ENCODE results near the gene TCF7L2.

TCF7L2 gene

DNA sequence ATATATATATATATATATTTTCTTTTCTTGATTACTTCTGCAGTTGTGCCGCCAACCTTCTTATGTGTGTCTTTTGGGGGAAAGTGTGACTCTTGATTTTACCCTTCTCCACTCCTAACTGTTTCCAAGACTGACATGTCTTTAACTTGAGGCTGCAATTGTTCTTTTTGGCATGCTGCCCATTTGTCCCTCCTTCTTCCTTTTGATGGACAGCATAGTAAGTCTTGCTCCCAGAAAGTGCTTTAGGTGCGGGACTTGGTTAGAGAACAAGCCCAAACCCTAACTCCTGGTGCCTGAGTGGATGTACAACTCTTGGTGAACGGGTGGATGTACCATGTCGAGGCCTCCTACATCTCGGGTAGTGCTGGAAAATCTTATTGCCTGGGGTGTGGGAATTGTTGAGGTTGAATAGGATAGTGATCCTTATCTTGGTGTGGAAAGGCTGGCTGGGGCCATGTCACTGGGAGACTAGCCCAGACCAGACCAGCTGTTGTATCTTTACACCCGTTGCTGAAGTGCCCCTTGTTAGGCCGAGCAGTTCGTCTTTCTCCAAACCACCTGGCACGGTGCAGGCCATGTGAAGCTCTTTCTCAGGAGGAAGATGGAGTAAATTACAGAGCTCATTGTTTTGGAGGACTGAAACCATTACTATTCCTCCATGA is 16.3 kb downstream of the TCF7L2 start:
- no peak for DNase-seq
- peaks cover 66% of the 10 kb centered on the region for H3K27me3 Mint-ChIP-seq
- no peak overlapping the region for H3K4me3 Mint-ChIP-seq
- H3K9me3 Mint-ChIP-seq: no peaks in the 10 kb centered on the region
- no peaks in the 10 kb centered on the region for H3K4me1 Mint-ChIP-seq (ENCODE audit: low read depth)
- no peak overlapping the region for H3K27ac Mint-ChIP-seq
- H3K36me3 Mint-ChIP-seq (ENCODE audit: low read depth): no peaks in the 10 kb centered on the region

- H3K9me3 Mint-ChIP-seq: no peaks in the 10 kb centered on the region
Observed at GRCh38 chr10:112967200-112967599, 17.2 kb downstream of the TCF7L2 start.

GRCh38 chr10:112969131-112969530 is 19.1 kb downstream of the TCF7L2 start:
- Mint-ChIP-seq H3K4me3 (no peak overlapping the region), H3K27ac (no peak overlapping the region), H3K9me3 (no peaks in the 10 kb centered on the region), H3K36me3 (ENCODE audit: low read depth) (no peaks in the 10 kb centered on the region), H3K27me3 (peaks cover 69% of the 10 kb centered on the region), H3K4me1 (ENCODE audit: low read depth) (no peaks in the 10 kb centered on the region)
- DNase-seq: no peak

More at GRCh38 chr10:112967200-112967599, 17.2 kb downstream of the TCF7L2 start:
- no peaks in the 10 kb centered on the region for H3K4me1 Mint-ChIP-seq (ENCODE audit: low read depth)
- H3K27ac Mint-ChIP-seq: no peak overlapping the region
- no peak for DNase-seq
- H3K27me3 Mint-ChIP-seq: peaks cover 65% of the 10 kb centered on the region
- H3K4me3 Mint-ChIP-seq: no peak overlapping the region
- no peaks in the 10 kb centered on the region for H3K36me3 Mint-ChIP-seq (ENCODE audit: low read depth)

- Mint-ChIP-seq H3K36me3 (ENCODE audit: low read depth) (no peaks in the 10 kb centered on the region), H3K27ac (no peak overlapping the region), H3K4me1 (ENCODE audit: low read depth) (no peaks in the 10 kb centered on the region), H3K9me3 (no peaks in the 10 kb centered on the region), H3K4me3 (no peak overlapping the region), H3K27me3 (peaks cover 65% of the 10 kb centered on the region)
- no peak for DNase-seq
Observed at GRCh38 chr10:112969542-112969941, 19.5 kb downstream of the TCF7L2 start.

GRCh38 chr10:112970021-112970420 is 20.0 kb downstream of the TCF7L2 start:
- Mint-ChIP-seq H3K4me1 (ENCODE audit: low read depth) (no peaks in the 10 kb centered on the region), H3K27ac (no peak overlapping the region), H3K27me3 (peaks cover 64% of the 10 kb centered on the region), H3K9me3 (no peaks in the 10 kb centered on the region), H3K36me3 (ENCODE audit: low read depth) (no peaks in the 10 kb centered on the region), H3K4me3 (no peak overlapping the region)
- no peak for DNase-seq

DNA sequence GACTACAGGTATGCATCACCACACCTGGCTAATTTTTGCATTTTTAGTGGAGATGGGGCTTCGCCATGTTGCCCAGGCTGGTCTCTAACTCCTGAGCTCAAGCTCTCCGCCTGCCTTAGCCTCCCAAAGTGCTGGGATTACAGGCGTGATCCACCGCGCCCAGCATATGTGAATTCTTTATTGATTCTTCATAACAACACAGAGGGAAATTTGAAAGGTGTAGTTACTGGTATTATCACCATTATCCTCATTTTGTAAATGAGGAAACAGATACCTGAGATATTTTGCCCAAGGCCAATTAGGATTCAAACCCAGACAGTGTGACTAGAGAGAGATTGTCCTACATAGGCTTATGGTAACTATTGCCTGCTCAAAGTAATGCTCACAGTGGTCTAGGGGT is 22.6 kb downstream of the TCF7L2 start:
- Mint-ChIP-seq H3K4me3 (no peak overlapping the region), H3K27me3 (peaks cover 71% of the 10 kb centered on the region), H3K4me1 (ENCODE audit: low read depth) (no peaks in the 10 kb centered on the region), H3K36me3 (ENCODE audit: low read depth) (no peaks in the 10 kb centered on the region), H3K9me3 (no peaks in the 10 kb centered on the region), H3K27ac (no peak overlapping the region)
- DNase-seq: no peak

DNA sequence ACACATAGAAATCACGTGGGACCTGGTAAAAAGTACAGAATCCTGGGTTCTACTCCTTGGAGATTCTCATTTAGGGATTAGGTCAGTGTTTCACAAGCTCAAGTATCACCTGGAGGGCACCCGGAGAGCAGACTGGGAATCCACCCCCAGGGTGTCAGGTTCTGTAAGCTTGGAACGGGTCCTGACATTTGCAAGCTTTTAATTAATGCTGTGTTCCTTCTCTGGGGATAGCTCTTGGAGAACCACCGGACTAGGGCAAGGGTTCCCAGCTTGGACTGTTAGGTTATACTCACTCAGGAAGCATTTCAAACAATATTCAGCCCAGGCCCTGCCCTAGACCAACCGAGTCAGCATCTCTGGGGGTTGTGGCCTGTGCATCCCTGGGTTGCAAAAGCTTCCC is 23.0 kb downstream of the TCF7L2 start:
- H3K4me1 Mint-ChIP-seq (ENCODE audit: low read depth): no peaks in the 10 kb centered on the region
- no peak overlapping the region for H3K27ac Mint-ChIP-seq
- DNase-seq: no peak
- peaks cover 76% of the 10 kb centered on the region for H3K27me3 Mint-ChIP-seq
- H3K4me3 Mint-ChIP-seq: no peak overlapping the region
- H3K9me3 Mint-ChIP-seq: no peaks in the 10 kb centered on the region
- H3K36me3 Mint-ChIP-seq (ENCODE audit: low read depth): no peaks in the 10 kb centered on the region

DNA sequence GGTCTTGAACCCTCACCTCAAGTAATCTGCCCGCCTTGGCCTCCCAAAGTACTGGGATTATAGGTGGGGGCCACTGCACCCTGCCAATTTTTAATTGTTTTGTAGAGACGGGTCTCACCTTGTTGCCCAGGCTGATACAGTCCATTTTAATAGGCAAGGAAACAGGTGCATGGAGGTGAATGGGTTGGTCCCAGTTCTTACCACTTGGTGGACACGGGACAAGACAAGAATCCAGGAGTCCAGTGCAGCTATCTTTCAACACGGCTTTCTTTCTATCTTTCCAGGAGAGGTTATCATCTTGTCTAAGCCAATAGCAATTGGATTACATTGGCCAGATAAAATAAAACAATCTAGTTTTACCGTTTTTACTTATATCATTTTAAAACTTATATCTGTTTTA is 23.8 kb downstream of the TCF7L2 start:
- Mint-ChIP-seq H3K27ac (no peak overlapping the region), H3K27me3 (peaks cover 80% of the 10 kb centered on the region), H3K36me3 (ENCODE audit: low read depth) (no peaks in the 10 kb centered on the region), H3K9me3 (no peaks in the 10 kb centered on the region), H3K4me1 (ENCODE audit: low read depth) (no peaks in the 10 kb centered on the region), H3K4me3 (no peak overlapping the region)
- DNase-seq: peak; percentile 7

DNA sequence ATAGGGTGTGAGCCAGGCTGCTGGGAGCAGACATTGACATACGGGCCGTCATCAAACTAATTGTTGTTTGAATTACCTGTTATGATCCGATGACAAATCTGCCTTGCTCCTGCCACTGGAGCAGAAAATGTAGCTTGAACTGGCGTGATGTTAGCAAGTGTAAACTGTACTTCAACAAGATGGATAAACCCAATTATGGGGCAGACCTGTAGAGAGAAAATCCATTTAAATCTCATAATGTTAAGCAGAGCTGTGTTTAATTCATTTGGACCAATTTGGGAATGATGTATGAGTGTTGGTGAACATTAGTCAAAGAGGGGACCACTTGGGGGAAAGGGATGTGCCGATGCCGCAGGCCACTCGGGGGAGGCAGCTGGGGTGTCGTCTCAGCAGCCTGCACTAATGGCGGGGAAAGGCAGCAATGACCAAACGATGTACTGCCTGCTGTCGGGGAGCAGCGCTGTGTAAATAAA is 27.4 kb downstream of the TCF7L2 start:
- Mint-ChIP-seq H3K27ac (no peak overlapping the region), H3K4me3 (no peak overlapping the region), H3K9me3 (no peaks in the 10 kb centered on the region), H3K36me3 (ENCODE audit: low read depth) (no peaks in the 10 kb centered on the region), H3K4me1 (ENCODE audit: low read depth) (peaks cover 14% of the 10 kb centered on the region), H3K27me3 (peaks cover 75% of the 10 kb centered on the region)
- peak; percentile 24 for DNase-seq

- H3K36me3 Mint-ChIP-seq (ENCODE audit: low read depth): no peaks in the 10 kb centered on the region
- DNase-seq: no peak
Observed at GRCh38 chr10:112979927-112980326, 29.9 kb downstream of the TCF7L2 start.

DNA sequence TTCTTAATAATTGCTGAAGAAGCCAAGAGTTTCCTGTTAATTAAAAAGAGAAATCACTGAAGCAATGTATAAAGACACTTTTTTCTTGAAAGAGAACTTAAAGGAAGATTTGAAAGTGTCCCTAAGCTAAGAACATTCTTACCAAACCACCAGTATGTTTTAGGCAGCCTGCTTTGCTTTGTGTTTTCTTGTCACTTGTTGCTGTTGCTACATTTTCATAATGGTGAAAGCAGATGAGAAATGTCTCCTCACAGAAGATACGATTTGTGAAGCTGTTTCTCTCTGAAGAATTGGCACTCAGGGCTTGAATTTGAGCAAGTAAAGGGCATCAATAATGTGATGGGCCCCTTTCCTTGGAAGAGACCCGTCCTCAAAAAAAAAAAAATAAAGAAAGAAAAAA is 30.9 kb downstream of the TCF7L2 start:
- DNase-seq: no peak
- H3K9me3 Mint-ChIP-seq: no peaks in the 10 kb centered on the region
- H3K27ac Mint-ChIP-seq: no peak overlapping the region
- peaks cover 19% of the 10 kb centered on the region for H3K4me1 Mint-ChIP-seq (ENCODE audit: low read depth)
- H3K4me3 Mint-ChIP-seq: no peak overlapping the region
- peaks cover 87% of the 10 kb centered on the region for H3K27me3 Mint-ChIP-seq
- H3K36me3 Mint-ChIP-seq (ENCODE audit: low read depth): no peaks in the 10 kb centered on the region

More at GRCh38 chr10:112979927-112980326, 29.9 kb downstream of the TCF7L2 start:
- H3K27ac Mint-ChIP-seq: no peak overlapping the region
- H3K4me1 Mint-ChIP-seq (ENCODE audit: low read depth): peaks cover 14% of the 10 kb centered on the region
- peaks cover 86% of the 10 kb centered on the region for H3K27me3 Mint-ChIP-seq
- H3K4me3 Mint-ChIP-seq: no peak overlapping the region
- no peaks in the 10 kb centered on the region for H3K9me3 Mint-ChIP-seq

DNA sequence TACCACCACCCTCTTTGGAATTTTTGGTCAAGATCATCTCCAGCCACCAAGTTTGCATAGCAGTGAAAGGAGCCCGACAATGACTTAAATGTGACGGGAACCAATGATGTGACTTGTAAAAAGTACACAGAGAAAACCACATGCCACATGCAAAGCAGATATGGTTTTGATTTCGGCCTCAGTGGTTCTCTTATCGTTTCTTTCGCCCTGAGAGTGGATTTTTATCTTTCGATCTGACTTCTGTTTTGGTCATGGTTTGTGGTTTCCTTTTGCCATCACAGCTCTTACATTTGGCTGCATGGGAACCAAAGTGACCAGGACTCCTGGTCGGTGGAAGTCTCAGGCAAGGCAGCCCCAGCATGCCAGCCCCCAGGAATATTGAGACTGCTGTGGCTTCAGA is 31.5 kb downstream of the TCF7L2 start:
- H3K27me3 Mint-ChIP-seq: peaks cover 87% of the 10 kb centered on the region
- DNase-seq: peak; percentile 59
- H3K27ac Mint-ChIP-seq: no peak overlapping the region
- no peaks in the 10 kb centered on the region for H3K9me3 Mint-ChIP-seq
- peaks cover 25% of the 10 kb centered on the region for H3K4me1 Mint-ChIP-seq (ENCODE audit: low read depth)
- no peak overlapping the region for H3K4me3 Mint-ChIP-seq
- H3K36me3 Mint-ChIP-seq (ENCODE audit: low read depth): no peaks in the 10 kb centered on the region

- H3K27ac Mint-ChIP-seq: no peak overlapping the region
- H3K36me3 Mint-ChIP-seq (ENCODE audit: low read depth): no peaks in the 10 kb centered on the region
- DNase-seq: peak; percentile 29
- peaks cover 31% of the 10 kb centered on the region for H3K4me1 Mint-ChIP-seq (ENCODE audit: low read depth)
- H3K27me3 Mint-ChIP-seq: peaks cover 88% of the 10 kb centered on the region
- no peak overlapping the region for H3K4me3 Mint-ChIP-seq
- H3K9me3 Mint-ChIP-seq: no peaks in the 10 kb centered on the region
Observed at GRCh38 chr10:112983444-112984056, 33.5 kb downstream of the TCF7L2 start.

GRCh38 chr10:112984756-112985155 is 34.7 kb downstream of the TCF7L2 start:
- no peaks in the 10 kb centered on the region for H3K9me3 Mint-ChIP-seq

GRCh38 chr10:112985690-112986543 is 35.9 kb downstream of the TCF7L2 start:
- Mint-ChIP-seq H3K4me3 (no peak overlapping the region), H3K27ac (no peak overlapping the region), H3K27me3 (peaks cover 91% of the 10 kb centered on the region), H3K36me3 (ENCODE audit: low read depth) (no peaks in the 10 kb centered on the region), H3K4me1 (ENCODE audit: low read depth) (peaks cover 28% of the 10 kb centered on the region), H3K9me3 (no peaks in the 10 kb centered on the region)
- DNase-seq: no peak

More at GRCh38 chr10:112984756-112985155, 34.7 kb downstream of the TCF7L2 start:
- H3K4me1 Mint-ChIP-seq (ENCODE audit: low read depth): peaks cover 31% of the 10 kb centered on the region
- no peak overlapping the region for H3K27ac Mint-ChIP-seq
- no peak for DNase-seq
- peaks cover 92% of the 10 kb centered on the region for H3K27me3 Mint-ChIP-seq
- H3K4me3 Mint-ChIP-seq: no peak overlapping the region
- H3K36me3 Mint-ChIP-seq (ENCODE audit: low read depth): no peaks in the 10 kb centered on the region
